Liver (tissue), 9 donors: Measurements from ENCODE around the gene PARD3. TPM values are rescaled to one million over a fixed set of nuclear protein-coding genes. Genes with fewer than 3 reads are reported as not detected.

Experiments
- DNase-seq: peaks from one replicate; pipeline ENCODE4 v3.0.0-alpha.2; 2017; ENCODE audit warnings: low spot score
- H3K27ac ChIP-seq, 2 donors: one replicate each; pipeline ENCODE4 v1.7.0; 2013; ENCODE audit warnings: inconsistent platforms in 2 of 2, low read length in 2 of 2, control low read depth in 1 of 2, low read depth in 1 of 2, mild to moderate bottlenecking in 1 of 2
- H3K27me3 ChIP-seq, 4 donors: one replicate each; pipeline versions ENCODE4 v1.6.1 to v1.7.0; 2013; ENCODE audit warnings: low read length in 3 of 4, inconsistent platforms in 1 of 4, mild to moderate bottlenecking in 1 of 4, moderate library complexity in 1 of 4; ENCODE audit not compliant: control insufficient read depth in 4 of 4, insufficient read depth in 4 of 4
- H3K36me3 ChIP-seq, 4 donors: one replicate each; pipeline versions ENCODE4 v1.6.1 to v1.7.0; 2013; ENCODE audit warnings: low read length in 3 of 4, mild to moderate bottlenecking in 3 of 4, low read depth in 1 of 4, moderate library complexity in 1 of 4; ENCODE audit not compliant: control insufficient read depth in 4 of 4, insufficient read depth in 3 of 4
- H3K4me1 ChIP-seq, 4 donors: one replicate each; pipeline versions ENCODE4 v1.6.1 to v1.7.0; 2013; ENCODE audit warnings: low read length in 3 of 4, mild to moderate bottlenecking in 3 of 4, moderate library complexity in 1 of 4; ENCODE audit not compliant: control insufficient read depth in 4 of 4, insufficient read depth in 4 of 4
- H3K4me3 ChIP-seq, 3 donors: one replicate each; pipeline versions ENCODE4 v1.6.1 to v1.7.0; 2013; ENCODE audit warnings: low read length in 3 of 3, control low read depth in 1 of 3, low read depth in 1 of 3, mild to moderate bottlenecking in 1 of 3
- H3K9ac ChIP-seq, 2 donors: one replicate each; pipeline ENCODE4 v1.7.0; 2013; ENCODE audit warnings: low read length in 2 of 2, mild to moderate bottlenecking in 2 of 2, moderate library complexity in 2 of 2, control low read depth in 1 of 2, low read depth in 1 of 2
- H3K9me3 ChIP-seq, 4 donors: one replicate each; pipeline versions ENCODE4 v1.6.1 to v1.7.0; 2013; ENCODE audit warnings: low read length in 3 of 4; ENCODE audit not compliant: control insufficient read depth in 4 of 4
- FOXA1 ChIP-seq: IDR thresholded peaks from 2 replicates; pipeline ENCODE4 v1.6.1; 2016; ENCODE audit warnings: antibody characterized with exemption
- FOXA2 ChIP-seq: IDR thresholded peaks from 2 replicates; pipeline ENCODE4 v1.6.1; 2016; ENCODE audit warnings: antibody characterized with exemption
- HNF4G ChIP-seq: IDR thresholded peaks from 2 replicates; pipeline ENCODE4 v1.6.1; 2016; ENCODE audit warnings: antibody characterized with exemption
- JUND ChIP-seq, 2 donors: IDR thresholded peaks; 2 replicates each; pipeline ENCODE4 v1.6.1; 2016; ENCODE audit warnings: antibody characterized with exemption in 2 of 2
- SP1 ChIP-seq: IDR thresholded peaks from 2 replicates; pipeline ENCODE4 v1.6.1; 2018; ENCODE audit warnings: antibody characterized with exemption, mild to moderate bottlenecking
- WGBS: extraction: QIAGEN DNeasy Blood & Tissue Kit; methylation state at CpG from one replicate; pipeline ENCODE4 v1.1.7; 2013; 5-methylcytosine and 5-hydroxymethylcytosine counted together
- polyA plus RNA-seq, 2 donors: library from polyadenylated mRNA; stranded (reverse) in 1 of 2; unstranded in 1 of 2; fragments of 200-250 nt in 1 of 2; fragments of >200 nt in 1 of 2; fragmentation: Nextera tagmentation in 1 of 2; extraction: Ambion mirVana in 1 of 2; gene quantifications; one replicate each; pipeline versions ENCODE4 v1.2.1 to v1.2.3, GENCODE V29; 2013 to 2015
- total RNA-seq, 2 donors: library from RNA; depleted of rRNA; stranded (reverse); fragments of >200 nt; gene quantifications; one replicate each; pipeline ENCODE4 v1.2.3, GENCODE V29; 2014
- TF ChIP-seq, protein P1 (sequence below): IDR thresholded peaks from 2 replicates; pipeline ENCODE4 v1.6.1; 2016; ENCODE audit warnings: antibody characterized with exemption
- TF ChIP-seq, protein P2 (sequence below): fragments of 150-350 bp; IDR thresholded peaks from 2 replicates; pipeline ENCODE4 v1.5.1; 2017; ENCODE audit warnings: improper control_type of control experiment, low read depth, low read length; ENCODE audit not compliant: missing input control
- TF ChIP-seq, protein P3 (sequence below): IDR thresholded peaks from 2 replicates; pipeline ENCODE4 v1.6.1; 2016; ENCODE audit warnings: antibody characterized with exemption, mild to moderate bottlenecking
- donor health status: healthy.
- donor health status: healthy.
- donor health status: healthy.
- donor health status: healthy.
- donor health status: healthy.

The PARD3 gene
- total and polyA plus RNA-seq, 4 donors: 12.3 to 43.8 (median 13.5) TPM

DNA sequence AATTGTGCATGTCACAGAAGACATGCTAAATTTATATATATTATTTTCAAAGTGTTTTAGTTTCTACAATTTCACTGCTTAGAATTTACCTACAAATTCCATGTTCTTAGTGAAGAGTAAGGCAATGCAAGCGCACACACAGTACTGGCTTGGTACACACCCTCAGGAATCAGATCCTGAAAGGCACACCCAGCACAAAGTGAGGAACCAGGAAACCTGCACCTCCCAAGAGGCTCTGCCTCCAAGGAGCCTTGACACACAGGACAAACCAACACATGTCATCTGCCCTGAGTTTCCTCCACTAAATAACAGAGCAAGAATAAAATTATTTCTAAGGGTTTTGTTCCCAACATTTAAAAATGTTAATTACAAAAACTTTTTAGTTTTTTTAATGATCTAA, 156.2 kb downstream of the PARD3 start:
- Histone ChIP-seq H3K4me1 (peaks cover 5 to 24% (median 19%) of the 10 kb centered on the region in 4 donors), H3K27me3 (no peaks in the 10 kb centered on the region), H3K27ac (no peak overlapping the region), H3K9ac (no peak overlapping the region), H3K9me3 (no peaks in the 10 kb centered on the region), H3K36me3 (no peaks in the 10 kb centered on the region), H3K4me3 (no peak overlapping the region)
- DNase-seq: no peak
- TF ChIP-seq, protein P1, sequence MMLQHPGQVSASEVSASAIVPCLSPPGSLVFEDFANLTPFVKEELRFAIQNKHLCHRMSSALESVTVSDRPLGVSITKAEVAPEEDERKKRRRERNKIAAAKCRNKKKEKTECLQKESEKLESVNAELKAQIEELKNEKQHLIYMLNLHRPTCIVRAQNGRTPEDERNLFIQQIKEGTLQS: no peak
- TF ChIP-seq FOXA2 (no peak), SP1 (no peak), HNF4G (no peak), JUND (IDR thresholded peaks at IDR 0.05) (no peak), FOXA1 (no peak)
- 84% methylated on average over 1 of the region's 1 CpG for WGBS

DNA sequence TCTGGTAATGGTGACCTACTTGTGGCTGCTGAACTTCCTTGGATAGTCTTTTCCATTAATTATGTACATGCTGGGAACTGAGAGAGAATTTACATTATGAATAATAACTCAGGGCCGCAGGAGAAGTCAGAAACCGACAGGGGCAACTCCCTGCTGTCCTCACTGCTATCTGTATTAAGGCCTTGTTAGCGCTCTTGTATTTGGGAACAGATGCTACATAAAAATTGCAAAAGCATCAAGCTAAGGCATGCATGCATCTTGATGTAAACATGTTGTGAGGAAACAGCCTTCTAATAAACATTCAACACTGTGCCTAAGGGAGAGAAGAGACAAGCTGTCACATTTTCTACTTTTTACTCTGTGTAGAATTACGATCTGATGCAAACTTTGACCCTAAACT, 158.4 kb downstream of the PARD3 start:
- H3K4me3 ChIP-seq: no peak overlapping the region
- 67% methylated on average over 4 of the region's 4 CpGs for WGBS

More for the DNA sequence above, 158.4 kb downstream of the PARD3 start:
- Histone ChIP-seq H3K27ac (no peak overlapping the region), H3K27me3 (no peaks in the 10 kb centered on the region), H3K36me3 (no peaks in the 10 kb centered on the region), H3K9ac (no peak overlapping the region), H3K9me3 (no peaks in the 10 kb centered on the region), H3K4me1 (peaks cover 5 to 27% (median 22%) of the 10 kb centered on the region in 4 donors)
- TF ChIP-seq, protein P2, sequence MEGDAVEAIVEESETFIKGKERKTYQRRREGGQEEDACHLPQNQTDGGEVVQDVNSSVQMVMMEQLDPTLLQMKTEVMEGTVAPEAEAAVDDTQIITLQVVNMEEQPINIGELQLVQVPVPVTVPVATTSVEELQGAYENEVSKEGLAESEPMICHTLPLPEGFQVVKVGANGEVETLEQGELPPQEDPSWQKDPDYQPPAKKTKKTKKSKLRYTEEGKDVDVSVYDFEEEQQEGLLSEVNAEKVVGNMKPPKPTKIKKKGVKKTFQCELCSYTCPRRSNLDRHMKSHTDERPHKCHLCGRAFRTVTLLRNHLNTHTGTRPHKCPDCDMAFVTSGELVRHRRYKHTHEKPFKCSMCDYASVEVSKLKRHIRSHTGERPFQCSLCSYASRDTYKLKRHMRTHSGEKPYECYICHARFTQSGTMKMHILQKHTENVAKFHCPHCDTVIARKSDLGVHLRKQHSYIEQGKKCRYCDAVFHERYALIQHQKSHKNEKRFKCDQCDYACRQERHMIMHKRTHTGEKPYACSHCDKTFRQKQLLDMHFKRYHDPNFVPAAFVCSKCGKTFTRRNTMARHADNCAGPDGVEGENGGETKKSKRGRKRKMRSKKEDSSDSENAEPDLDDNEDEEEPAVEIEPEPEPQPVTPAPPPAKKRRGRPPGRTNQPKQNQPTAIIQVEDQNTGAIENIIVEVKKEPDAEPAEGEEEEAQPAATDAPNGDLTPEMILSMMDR: no peak
- no peak for TF ChIP-seq HNF4G
- TF ChIP-seq, protein P3, sequence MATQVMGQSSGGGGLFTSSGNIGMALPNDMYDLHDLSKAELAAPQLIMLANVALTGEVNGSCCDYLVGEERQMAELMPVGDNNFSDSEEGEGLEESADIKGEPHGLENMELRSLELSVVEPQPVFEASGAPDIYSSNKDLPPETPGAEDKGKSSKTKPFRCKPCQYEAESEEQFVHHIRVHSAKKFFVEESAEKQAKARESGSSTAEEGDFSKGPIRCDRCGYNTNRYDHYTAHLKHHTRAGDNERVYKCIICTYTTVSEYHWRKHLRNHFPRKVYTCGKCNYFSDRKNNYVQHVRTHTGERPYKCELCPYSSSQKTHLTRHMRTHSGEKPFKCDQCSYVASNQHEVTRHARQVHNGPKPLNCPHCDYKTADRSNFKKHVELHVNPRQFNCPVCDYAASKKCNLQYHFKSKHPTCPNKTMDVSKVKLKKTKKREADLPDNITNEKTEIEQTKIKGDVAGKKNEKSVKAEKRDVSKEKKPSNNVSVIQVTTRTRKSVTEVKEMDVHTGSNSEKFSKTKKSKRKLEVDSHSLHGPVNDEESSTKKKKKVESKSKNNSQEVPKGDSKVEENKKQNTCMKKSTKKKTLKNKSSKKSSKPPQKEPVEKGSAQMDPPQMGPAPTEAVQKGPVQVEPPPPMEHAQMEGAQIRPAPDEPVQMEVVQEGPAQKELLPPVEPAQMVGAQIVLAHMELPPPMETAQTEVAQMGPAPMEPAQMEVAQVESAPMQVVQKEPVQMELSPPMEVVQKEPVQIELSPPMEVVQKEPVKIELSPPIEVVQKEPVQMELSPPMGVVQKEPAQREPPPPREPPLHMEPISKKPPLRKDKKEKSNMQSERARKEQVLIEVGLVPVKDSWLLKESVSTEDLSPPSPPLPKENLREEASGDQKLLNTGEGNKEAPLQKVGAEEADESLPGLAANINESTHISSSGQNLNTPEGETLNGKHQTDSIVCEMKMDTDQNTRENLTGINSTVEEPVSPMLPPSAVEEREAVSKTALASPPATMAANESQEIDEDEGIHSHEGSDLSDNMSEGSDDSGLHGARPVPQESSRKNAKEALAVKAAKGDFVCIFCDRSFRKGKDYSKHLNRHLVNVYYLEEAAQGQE: no peak
- no peak for TF ChIP-seq FOXA2
- TF ChIP-seq JUND (IDR thresholded peaks at IDR 0.05): no peak
- no peak for DNase-seq
